Fibroblast of villous mesenchyme (primary cell): ENCODE data around the gene EVA1A. TPM values are rescaled to one million over a fixed set of nuclear protein-coding genes. Genes with fewer than 3 reads are reported as not detected.

Experiments used
- DNase-seq: peaks from one replicate; pipeline ENCODE4 v3.0.0-alpha.2; 2010; ENCODE audit warnings: low read depth
- H3K4me3 ChIP-seq: 2 replicates; pipeline ENCODE4 v1.5.1; 2011; ENCODE audit warnings: low read depth, mild to moderate bottlenecking, low read length
- total RNA-seq: library from RNA; depleted of rRNA; stranded (reverse); fragments of >200 nt; gene quantifications from 2 replicates; pipeline ENCODE4 v1.2.3, GENCODE V29; 2012
- TF ChIP-seq, protein P1 (sequence below): IDR thresholded peaks from 2 replicates; pipeline ENCODE4 v1.5.1; 2012; ENCODE audit warnings: low read depth, mild to moderate bottlenecking, low read length; ENCODE audit not compliant: insufficient read depth

EVA1A gene
- total RNA-seq, 1 donor: 44.9 TPM

DNA sequence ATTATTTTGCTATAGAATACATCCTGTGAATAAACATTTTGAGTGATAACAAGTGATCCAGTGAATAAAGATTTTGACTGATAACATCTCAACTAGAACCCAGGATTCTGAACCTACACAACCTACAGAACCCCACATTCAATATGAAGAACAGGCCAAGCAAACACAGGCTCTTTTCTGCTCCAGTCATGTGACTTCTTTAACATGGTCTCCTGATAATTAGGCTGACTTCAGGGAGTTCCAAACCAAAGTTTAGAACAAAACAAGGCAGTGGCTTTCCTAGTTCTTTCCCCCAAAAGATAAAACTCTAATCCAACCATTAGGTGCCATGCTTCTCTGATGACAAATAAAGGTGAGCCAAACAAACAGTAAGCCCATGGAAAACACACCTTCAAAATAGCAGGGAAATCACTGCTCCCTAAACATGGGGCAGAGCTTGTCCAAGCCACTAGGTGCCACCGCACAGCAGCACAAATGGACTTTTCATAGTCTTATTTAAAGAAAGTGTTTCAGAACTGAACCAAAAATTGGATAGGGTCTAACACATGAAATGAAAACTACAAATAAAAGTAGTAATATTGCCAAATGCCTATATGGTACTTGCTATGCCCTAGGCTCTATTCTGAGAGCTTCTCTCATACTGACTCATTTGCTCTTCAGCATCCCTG is 95.3 kb downstream of the EVA1A start:
- TF ChIP-seq, protein P1, sequence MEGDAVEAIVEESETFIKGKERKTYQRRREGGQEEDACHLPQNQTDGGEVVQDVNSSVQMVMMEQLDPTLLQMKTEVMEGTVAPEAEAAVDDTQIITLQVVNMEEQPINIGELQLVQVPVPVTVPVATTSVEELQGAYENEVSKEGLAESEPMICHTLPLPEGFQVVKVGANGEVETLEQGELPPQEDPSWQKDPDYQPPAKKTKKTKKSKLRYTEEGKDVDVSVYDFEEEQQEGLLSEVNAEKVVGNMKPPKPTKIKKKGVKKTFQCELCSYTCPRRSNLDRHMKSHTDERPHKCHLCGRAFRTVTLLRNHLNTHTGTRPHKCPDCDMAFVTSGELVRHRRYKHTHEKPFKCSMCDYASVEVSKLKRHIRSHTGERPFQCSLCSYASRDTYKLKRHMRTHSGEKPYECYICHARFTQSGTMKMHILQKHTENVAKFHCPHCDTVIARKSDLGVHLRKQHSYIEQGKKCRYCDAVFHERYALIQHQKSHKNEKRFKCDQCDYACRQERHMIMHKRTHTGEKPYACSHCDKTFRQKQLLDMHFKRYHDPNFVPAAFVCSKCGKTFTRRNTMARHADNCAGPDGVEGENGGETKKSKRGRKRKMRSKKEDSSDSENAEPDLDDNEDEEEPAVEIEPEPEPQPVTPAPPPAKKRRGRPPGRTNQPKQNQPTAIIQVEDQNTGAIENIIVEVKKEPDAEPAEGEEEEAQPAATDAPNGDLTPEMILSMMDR: peak; percentile 47
- peak; percentile 23 for DNase-seq
- no peak overlapping the region for H3K4me3 ChIP-seq

DNA sequence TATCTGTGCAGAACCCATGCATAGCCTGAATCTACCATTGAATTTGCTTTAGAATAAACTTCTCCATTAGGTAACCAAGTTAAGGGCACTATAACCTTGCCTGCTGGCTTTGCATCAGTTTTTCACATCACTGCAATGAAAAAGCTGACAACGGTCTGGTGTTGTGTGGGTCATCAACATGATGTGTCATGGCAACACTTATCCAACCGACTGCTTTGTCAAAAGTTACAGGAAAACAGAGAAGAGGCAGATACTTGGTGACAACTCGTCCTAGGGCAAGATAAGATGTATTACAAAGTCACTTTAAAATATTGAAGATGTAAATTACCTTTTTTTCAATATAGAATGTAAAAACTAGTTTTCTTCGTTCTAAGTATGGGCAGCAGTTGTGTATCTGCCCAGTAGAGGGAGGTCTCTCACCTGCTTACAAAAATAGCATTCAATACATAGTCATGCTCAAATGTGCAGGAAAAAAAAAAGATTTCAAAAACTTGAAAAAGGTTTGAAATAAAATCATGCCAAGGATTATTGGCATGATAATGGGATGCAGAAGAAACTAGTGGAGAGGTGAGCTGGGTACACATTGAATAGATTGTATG is 96.3 kb downstream of the EVA1A start:
- DNase-seq: peak; percentile 37
- no peak overlapping the region for H3K4me3 ChIP-seq
- TF ChIP-seq, protein P1: peak; percentile 83

DNA sequence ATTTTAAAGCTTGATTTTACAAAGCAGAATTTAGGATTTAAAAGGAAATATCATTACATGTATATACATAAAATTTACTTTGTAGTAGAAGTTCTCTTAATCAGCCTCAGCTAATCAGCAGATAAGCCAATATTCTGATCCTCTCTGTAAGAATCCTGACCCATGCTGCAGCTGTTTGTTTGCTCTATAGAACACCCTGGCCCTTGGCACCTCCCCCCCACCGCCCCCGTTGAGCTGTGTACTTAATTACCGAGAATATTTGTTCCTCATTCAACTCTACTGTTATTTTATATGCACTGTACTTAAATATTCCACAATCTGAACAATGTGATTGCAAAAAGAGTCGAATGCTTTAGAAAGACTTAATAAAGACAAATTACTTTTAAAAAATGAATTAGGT is 98.0 kb downstream of the EVA1A start:
- no peak overlapping the region for H3K4me3 ChIP-seq
- DNase-seq: no peak
- TF ChIP-seq, protein P1: no peak

DNA sequence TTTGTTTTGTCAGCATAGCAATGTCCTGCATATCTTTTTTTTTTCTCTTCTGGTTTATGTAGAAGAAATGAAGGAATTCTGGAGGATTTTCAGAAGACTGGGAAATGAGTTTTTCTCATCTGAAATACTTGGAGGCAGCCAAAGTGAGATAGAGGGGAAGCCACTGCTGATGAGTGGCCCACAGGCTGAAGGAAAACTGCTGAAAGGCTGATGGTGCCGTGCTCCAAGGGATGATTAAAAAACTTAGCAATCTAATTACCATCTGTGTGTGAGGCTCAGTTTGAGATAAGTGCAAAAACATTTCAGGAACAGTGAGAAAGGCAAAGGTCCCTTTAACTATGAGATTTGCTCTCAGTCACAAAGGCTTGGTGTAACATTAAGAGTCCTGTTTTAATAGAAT is 98.5 kb downstream of the EVA1A start:
- H3K4me3 ChIP-seq: no peak overlapping the region
- TF ChIP-seq, protein P1: no peak
- no peak for DNase-seq

DNA sequence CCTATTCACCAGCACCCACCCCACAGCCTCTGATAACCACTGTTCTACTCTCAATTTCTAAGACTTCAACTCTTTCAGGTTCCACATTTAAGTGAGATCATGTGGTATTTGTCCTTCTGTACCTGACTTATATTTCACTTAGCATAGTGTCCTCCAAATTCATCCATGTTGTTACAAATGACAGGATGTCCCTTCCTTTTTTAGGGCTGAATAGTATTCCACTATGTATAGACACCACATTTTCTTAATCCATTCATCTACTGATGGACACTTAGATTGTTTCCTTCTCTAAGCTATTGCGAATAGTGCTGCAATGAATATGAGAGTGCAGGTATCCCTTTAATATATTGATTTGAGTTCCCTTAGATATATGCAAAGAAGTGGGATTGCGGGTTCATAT is 100.1 kb downstream of the EVA1A start:
- no peak for DNase-seq
- H3K4me3 ChIP-seq: no peak overlapping the region
- TF ChIP-seq, protein P1: no peak

DNA sequence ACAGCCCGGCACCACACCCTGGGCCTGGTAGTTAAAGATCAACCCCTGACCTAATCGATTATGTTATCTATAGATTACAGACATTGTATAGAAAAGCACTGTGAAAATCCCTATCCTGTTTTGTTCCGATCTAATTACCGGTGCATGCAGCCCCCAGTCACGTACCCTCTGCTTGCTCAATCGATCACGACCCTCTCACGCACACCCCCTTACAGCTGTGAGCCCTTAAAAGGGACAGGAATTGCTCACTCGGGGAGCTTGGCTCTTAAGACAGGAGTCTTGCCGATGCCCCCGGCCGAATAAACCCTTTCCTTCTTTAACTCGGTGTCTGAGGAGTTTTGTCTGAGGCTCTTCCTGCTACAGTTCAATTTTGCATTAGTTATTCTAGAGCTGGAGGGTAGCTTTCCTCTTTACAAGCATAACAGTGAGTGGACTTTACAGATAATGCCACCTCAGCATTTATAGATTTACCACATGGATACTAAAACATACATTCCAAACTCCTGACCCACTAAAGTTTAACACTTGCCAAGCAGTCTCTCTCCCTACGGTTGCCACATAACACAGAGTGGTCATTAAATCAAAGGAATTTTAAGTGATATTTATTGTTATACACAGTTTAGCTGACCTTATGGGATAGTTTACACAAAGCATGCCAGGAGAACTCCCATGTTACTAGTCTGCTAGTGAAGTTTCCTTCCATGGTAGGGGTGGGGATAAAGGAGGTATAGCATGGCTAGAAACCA is 101.0 kb downstream of the EVA1A start:
- H3K4me3 ChIP-seq: no peak overlapping the region
- DNase-seq: peak; percentile 83
- TF ChIP-seq, protein P1: no peak
